K562 (cell line): ENCODE measurements around the gene CALM1. TPM values are rescaled to one million over a fixed set of nuclear protein-coding genes. Genes with fewer than 3 reads are reported as not detected.

ENCODE experiments used
- ATAC-seq: fragments of 200-7000 bp; cut with Tn5 transposase; 3 replicates; pipeline ENCODE4 v1.9.1; 2020; ENCODE audit warnings: moderate library complexity
- BruUV-seq: library from RNA; stranded (reverse); fragments of 400-500 nt; replicated peaks from 2 replicates; lab custom pipeline; 2021; lab: Mats Ljungman, UMichigan
- CTCF ChIA-PET: fragments of 300-600 bp; formaldehyde crosslinking; extraction: SDS; loops from one replicate; lab custom pipeline; 2021; ENCODE audit warnings: low intra/inter-chr PET ratio; lab: Yijun Ruan, JAX
- POLR2A ChIA-PET: fragments of 300-600, 350-650 bp; sonication (Branson Sonifier 250); formaldehyde crosslinking; extraction: SDS; loops from one replicate; lab custom pipeline; 2021; ENCODE audit warnings: antibody characterized with exemption, inconsistent platforms; lab: Yijun Ruan, JAX
- DNase-seq, 4 experiments: peaks; one replicate each; pipeline versions ENCODE4 v3.0.0 to v3.0.0-alpha.2; 2011 to 2018; ENCODE audit warnings: low spot score in 3 of 4, mixed read lengths in 3 of 4; ENCODE audit errors: extremely low read depth in 1 of 4
- FAIRE-seq: peaks from 2 replicates; lab custom pipeline; 2011; peaks lifted over from hg19 to GRCh38; lab: Jason Lieb, UNC
- H2AFZ ChIP-seq: 2 replicates; pipeline ENCODE4 v1.6.0; 2011; ENCODE audit warnings: low read depth, low read length, control low read depth, inconsistent platforms
- H3K27ac ChIP-seq: fragments of 200-600 bp; 3 replicates; pipeline ENCODE4 v1.8.0; 2011; ENCODE audit warnings: low read depth, mild to moderate bottlenecking, control low read depth, inconsistent platforms, low read length, moderate library complexity, mixed read lengths; ENCODE audit errors: extremely low read depth
- H3K27me3 ChIP-seq, 2 experiments: fragments of 300-600 bp in 1 of 2; 2 replicates in 1 of 2; 3 replicates in 1 of 2; pipeline versions ENCODE4 v1.6.0 to v1.8.0; 2011; ENCODE audit warnings: inconsistent platforms in 2 of 2, low read length in 2 of 2, mild to moderate bottlenecking in 1 of 2, mixed read lengths in 1 of 2, moderate library complexity in 1 of 2; ENCODE audit not compliant: control insufficient read depth in 2 of 2, insufficient read depth in 2 of 2
- H3K36me3 ChIP-seq: fragments of 300-600 bp; 3 replicates; pipeline ENCODE4 v1.8.0; 2011; ENCODE audit warnings: mild to moderate bottlenecking, low read length, inconsistent platforms; ENCODE audit not compliant: control insufficient read depth, insufficient read depth
- H3K4me1 ChIP-seq, 2 experiments: fragments of 200-600 bp in 1 of 2; replicated peaks in 1 of 2; 2 replicates in 1 of 2; 3 replicates in 1 of 2; pipeline versions ENCODE4 v1.5.1 to v1.8.0; 2011; ENCODE audit warnings: inconsistent platforms in 2 of 2, low read length in 2 of 2, mild to moderate bottlenecking in 1 of 2, mixed read lengths in 1 of 2, moderate library complexity in 1 of 2; ENCODE audit not compliant: control insufficient read depth in 2 of 2, insufficient read depth in 2 of 2
- H3K4me2 ChIP-seq: 2 replicates; pipeline ENCODE4 v1.6.1; 2011; ENCODE audit warnings: low read length, control low read depth, inconsistent platforms, mixed read lengths; ENCODE audit not compliant: insufficient read depth
- H3K4me3 ChIP-seq: fragments of 200-600 bp; sonication (generic), shearing (Covaris generic); 2 replicates; pipeline ENCODE4 v1.5.1; 2016; ENCODE audit warnings: control low read depth, inconsistent platforms
- H3K79me2 ChIP-seq: fragments of 200-600 bp; 3 replicates; pipeline ENCODE4 v1.8.0; 2011; ENCODE audit warnings: low read length, inconsistent platforms; ENCODE audit not compliant: control insufficient read depth, insufficient read depth
- H3K9ac ChIP-seq, 2 experiments: 2 replicates each; pipeline versions ENCODE4 v1.6.0 to v1.6.1; 2011; ENCODE audit warnings: low read depth in 2 of 2, low read length in 2 of 2, control low read depth in 1 of 2, inconsistent platforms in 1 of 2, mild to moderate bottlenecking in 1 of 2, mixed read lengths in 1 of 2; ENCODE audit not compliant: insufficient read depth in 1 of 2
- H3K9me1 ChIP-seq: one replicate; pipeline ENCODE4 v1.6.0; 2011; ENCODE audit warnings: inconsistent platforms, mild to moderate bottlenecking, low read length, moderate library complexity; ENCODE audit not compliant: control insufficient read depth, insufficient read depth
- H3K9me3 ChIP-seq: replicated peaks from 2 replicates; pipeline ENCODE4 v1.5.1; 2011; ENCODE audit warnings: low read depth, low read length, inconsistent platforms; ENCODE audit not compliant: control insufficient read depth, insufficient read depth
- H4K20me1 ChIP-seq: replicated peaks from 2 replicates; pipeline ENCODE4 v1.6.1; 2011; ENCODE audit warnings: low read length, inconsistent platforms, mixed read lengths; ENCODE audit not compliant: control insufficient read depth, insufficient read depth
- BRCA1 ChIP-seq, 2 experiments: fragments of 450-650 bp in 1 of 2; sonication (generic) in 1 of 2; formaldehyde crosslinking in 1 of 2; IDR thresholded peaks; 2 replicates each; pipeline versions ENCODE4 v1.5.0 to v1.6.1; 2017 to 2020; ENCODE audit warnings: mild to moderate bottlenecking in 1 of 2, missing genetic modification reagents in 1 of 2
- CBFA2T2 ChIP-seq: fragments of 450-650 bp; conservative IDR thresholded peaks from 2 replicates; pipeline ENCODE4 v1.6.1; 2017; ENCODE audit warnings: mild to moderate bottlenecking
- E2F4 ChIP-seq: sonication (generic); formaldehyde crosslinking; IDR thresholded peaks from 2 replicates; pipeline ENCODE4 v1.8.0; 2022; ENCODE audit warnings: mild to moderate bottlenecking, low read depth, missing genetic modification reagents
- GATAD2A ChIP-seq: fragments of 450-650 bp; IDR thresholded peaks from 2 replicates; pipeline ENCODE4 v1.6.1; 2017
- MED1 ChIP-seq: sonication (generic); formaldehyde crosslinking; IDR thresholded peaks from 2 replicates; pipeline ENCODE4 v1.8.1; 2023; ENCODE audit warnings: missing genetic modification reagents, borderline replicate concordance
- NCOA4 ChIP-seq: fragments of 450-650 bp; IDR thresholded peaks from 2 replicates; pipeline ENCODE4 v1.6.1; 2018; ENCODE audit warnings: mild to moderate bottlenecking; ENCODE audit not compliant: partially characterized antibody
- NFIX ChIP-seq: fragments of 250-450 bp; sonication (Bioruptor Pico); IDR thresholded peaks from 2 replicates; pipeline ENCODE4 v1.4.0; 2020; ENCODE audit warnings: low read depth, mild to moderate bottlenecking, moderate library complexity
- ZNF24 ChIP-seq: fragments of 450-650 bp; IDR thresholded peaks from 2 replicates; pipeline ENCODE4 v1.6.1; 2016
- ZNF316 ChIP-seq: fragments of 450-650 bp; IDR thresholded peaks from 2 replicates; pipeline ENCODE4 v1.6.1; 2016
- ZNF431 ChIP-seq: sonication (generic); formaldehyde crosslinking; IDR thresholded peaks from 2 replicates; pipeline ENCODE4 v1.8.0; 2022; ENCODE audit warnings: mild to moderate bottlenecking, missing genetic modification reagents
- WGBS: fragments of 100-300 bp; shearing (Covaris generic); methylation state at CpG from one replicate; pipeline ENCODE4 v1.1.6; 2016; ENCODE audit warnings: low coverage, mixed read lengths; ENCODE audit not compliant: insufficient coverage; ENCODE audit errors: missing lambda C conversion rate; 5-methylcytosine and 5-hydroxymethylcytosine counted together
- in situ Hi-C: fragments of 300-500 bp; cut with MboI; formaldehyde crosslinking; loops from 4 replicates; pipeline ENCODE4 v1.15.0; 2018; ENCODE audit warnings: inconsistent platforms, mixed read lengths
- intact Hi-C: fragments of 100-400 bp; cut with micrococcal nuclease; formaldehyde crosslinking; loops from 2 replicates; pipeline ENCODE4 v1.14.2; 2022
- polyA plus RNA-seq, 8 experiments: library from polyadenylated mRNA; depleted of rRNA in 4 of 8; stranded (reverse) in 5 of 8; unstranded in 3 of 8; fragments of >200 nt; fragmentation: Nextera tagmentation in 2 of 8; fragmentation: Illumina TruSeq in 1 of 8; extraction: Ambion mirVana in 2 of 8; extraction: Trizol in 1 of 8; gene quantifications; 2 replicates each; pipeline versions ENCODE4 v1.2.1 to v1.2.3, GENCODE V29; 2011 to 2014; ENCODE audit warnings: inconsistent platforms in 1 of 8, missing spikeins in 1 of 8
- total RNA-seq, 7 experiments: library from RNA; depleted of rRNA in 6 of 7; stranded (reverse); fragments of >200 nt in 6 of 7; fragmentation: Illumina TruSeq in 2 of 7; extraction: Trizol in 2 of 7; gene quantifications; 2 replicates each; pipeline versions ENCODE4 v1.2.1 to v1.2.3, GENCODE V29; 2011 to 2021; ENCODE audit warnings: low replicate concordance in 1 of 7
- TF ChIP-seq, protein P1 (sequence below): IDR thresholded peaks from 3 replicates; pipeline ENCODE4 v1.6.1; 2011; ENCODE audit warnings: borderline replicate concordance, mild to moderate bottlenecking, moderate library complexity; ENCODE audit not compliant: insufficient read length; ENCODE audit errors: extremely low read depth

The CALM1 gene
- total and polyA plus RNA-seq, 9 of the 15 experiments (the other 6 are each of a cell fraction or from before 2014, with no cell fraction given) = 48.0 to 269 (median 158) TPM

DNA sequence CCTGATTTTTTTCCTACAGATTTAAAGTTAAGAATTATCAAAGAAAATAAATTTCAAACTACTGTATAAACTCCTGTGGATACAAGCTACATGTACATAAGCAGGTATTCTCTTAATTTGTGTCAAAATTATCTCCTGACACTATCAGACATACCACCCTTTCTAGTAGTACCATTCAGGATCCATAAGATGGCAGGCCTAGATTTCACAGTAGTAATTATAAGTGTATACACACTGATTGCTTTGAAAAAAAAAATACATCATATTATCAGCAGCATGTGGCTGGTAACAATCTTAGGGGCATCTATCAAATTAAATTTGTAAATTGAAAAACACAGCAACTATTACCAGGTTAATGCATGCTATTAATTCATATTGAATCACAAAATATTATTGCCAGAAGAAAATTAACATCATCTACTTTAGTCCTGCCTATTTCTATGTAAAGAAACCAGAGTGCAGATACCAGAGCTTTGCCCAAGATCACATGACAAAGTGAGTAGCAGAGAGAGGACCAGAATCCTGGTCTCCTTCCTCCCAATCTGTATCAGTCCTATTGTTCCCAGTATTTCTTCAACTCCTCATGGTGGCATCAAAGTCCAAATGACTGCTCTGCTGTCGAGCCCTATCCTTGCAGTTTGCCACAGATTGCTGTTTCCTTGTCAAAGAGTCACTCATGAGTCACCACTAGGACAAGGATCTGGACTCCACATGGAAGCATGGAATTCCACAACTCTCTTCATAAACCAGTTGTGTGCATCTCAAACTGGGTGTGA, 27.7 kb upstream of the CALM1 start (continued):
- no peak for TF ChIP-seq BRCA1 (IDR thresholded peaks at IDR 0.05)
- TF ChIP-seq BRCA1 (CRISPR knock-in tag; IDR thresholded peaks at IDR 0.05) = no peak
- TF ChIP-seq, protein P1, sequence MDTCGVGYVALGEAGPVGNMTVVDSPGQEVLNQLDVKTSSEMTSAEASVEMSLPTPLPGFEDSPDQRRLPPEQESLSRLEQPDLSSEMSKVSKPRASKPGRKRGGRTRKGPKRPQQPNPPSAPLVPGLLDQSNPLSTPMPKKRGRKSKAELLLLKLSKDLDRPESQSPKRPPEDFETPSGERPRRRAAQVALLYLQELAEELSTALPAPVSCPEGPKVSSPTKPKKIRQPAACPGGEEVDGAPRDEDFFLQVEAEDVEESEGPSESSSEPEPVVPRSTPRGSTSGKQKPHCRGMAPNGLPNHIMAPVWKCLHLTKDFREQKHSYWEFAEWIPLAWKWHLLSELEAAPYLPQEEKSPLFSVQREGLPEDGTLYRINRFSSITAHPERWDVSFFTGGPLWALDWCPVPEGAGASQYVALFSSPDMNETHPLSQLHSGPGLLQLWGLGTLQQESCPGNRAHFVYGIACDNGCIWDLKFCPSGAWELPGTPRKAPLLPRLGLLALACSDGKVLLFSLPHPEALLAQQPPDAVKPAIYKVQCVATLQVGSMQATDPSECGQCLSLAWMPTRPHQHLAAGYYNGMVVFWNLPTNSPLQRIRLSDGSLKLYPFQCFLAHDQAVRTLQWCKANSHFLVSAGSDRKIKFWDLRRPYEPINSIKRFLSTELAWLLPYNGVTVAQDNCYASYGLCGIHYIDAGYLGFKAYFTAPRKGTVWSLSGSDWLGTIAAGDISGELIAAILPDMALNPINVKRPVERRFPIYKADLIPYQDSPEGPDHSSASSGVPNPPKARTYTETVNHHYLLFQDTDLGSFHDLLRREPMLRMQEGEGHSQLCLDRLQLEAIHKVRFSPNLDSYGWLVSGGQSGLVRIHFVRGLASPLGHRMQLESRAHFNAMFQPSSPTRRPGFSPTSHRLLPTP = no peak
- no peak for TF ChIP-seq ZNF431 (CRISPR knock-in tag)
- no peak for TF ChIP-seq MED1 (CRISPR knock-in tag)

DNA sequence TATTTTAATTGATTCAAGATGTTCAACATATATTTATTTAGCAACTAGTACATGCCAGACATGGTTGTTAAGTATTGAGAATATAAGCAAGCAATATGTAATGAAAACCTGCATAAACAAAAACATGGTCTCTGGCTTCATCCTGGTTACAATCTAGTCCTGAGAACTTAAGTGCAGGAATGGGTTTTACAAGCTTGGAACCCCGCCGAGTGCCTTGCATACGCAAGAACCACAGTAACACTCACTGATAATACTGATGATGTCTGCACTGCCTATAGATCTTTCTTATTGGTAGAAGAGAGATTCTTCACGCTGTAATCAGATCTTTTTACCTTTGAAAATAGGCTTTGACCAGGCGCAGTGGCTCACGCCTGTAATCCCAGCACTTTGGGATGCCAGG, 22.9 kb upstream of the CALM1 start:
- DNase-seq (no peak), ATAC-seq (no peak)
- Histone ChIP-seq H3K4me2 (no peak overlapping the region), H3K79me2 (no peaks in the 10 kb centered on the region), H3K4me1 (peaks cover 4 to 8% of the 10 kb centered on the region in 2 experiments; a peak in 4 of 5 replicates), H3K27me3 (no peaks in the 10 kb centered on the region)
- TF ChIP-seq ZNF316 (no peak), NCOA4 (no peak), E2F4 (no peak), CBFA2T2 (no peak), GATAD2A (no peak), NFIX (no peak), ZNF24 (no peak)
- TF ChIP-seq, all 486 proteins: peak for 0
- WGBS = 40% methylated on average over 4 of the region's 6 CpGs
- Histone ChIP-seq H3K27ac (no peak overlapping the region), H3K9ac (no peak overlapping the region), H3K9me3 (no peaks in the 10 kb centered on the region), H4K20me1 (no peaks in the 10 kb centered on the region), H3K4me3 (no peak overlapping the region), H3K9me1 (no peaks in the 10 kb centered on the region), H3K36me3 (no peaks in the 10 kb centered on the region), H2AFZ (no peak overlapping the region)
- FAIRE-seq = no peak
- no TSS peak for BruUV-seq
- ChIA-PET CTCF (no interaction called here), POLR2A (interaction anchor here (1.5 kb wide), 1 partner anchor 10 kb away, joined by 5 read pairs; no protein-coding TSS in a partner anchor)
- intact Hi-C loops (no loop called here), in situ Hi-C loops (no loop called here)
